Ovary (tissue), 9 donors: Measurements from ENCODE around the gene L1CAM. TPM values are rescaled to one million over a fixed set of nuclear protein-coding genes. Genes with fewer than 3 reads are reported as not detected.

Experiments
- DNase-seq, 5 donors: peaks; one replicate each; pipeline ENCODE4 v3.0.0-alpha.2; 2019 to 2020
- H3K27ac ChIP-seq, 2 donors: fragments of 200-600 bp; one replicate each; pipeline versions ENCODE4 v1.5.1 to v1.8.0; 2019 to 2022
- H3K27me3 ChIP-seq: fragments of 200-600 bp; one replicate; pipeline ENCODE4 v1.8.0; 2022
- H3K36me3 ChIP-seq: fragments of 200-600 bp; sonication (generic); one replicate; pipeline ENCODE4 v1.5.1; 2019
- H3K4me1 ChIP-seq: one replicate; pipeline ENCODE4 v1.8.1; 2013; ENCODE audit warnings: mild to moderate bottlenecking, moderate library complexity; ENCODE audit not compliant: insufficient read depth
- H3K4me3 ChIP-seq: fragments of 200-600 bp; sonication (generic); one replicate; pipeline ENCODE4 v1.5.1; 2017
- H3K9me3 ChIP-seq, 2 donors: fragments of 200-600 bp in 1 of 2; sonication (generic) in 1 of 2; one replicate each; pipeline versions ENCODE4 v1.5.1 to v1.8.1; 2013 to 2019; ENCODE audit warnings: mild to moderate bottlenecking in 1 of 2, moderate library complexity in 1 of 2
- CTCF ChIP-seq, 3 donors: fragments of 450-650 bp in 2 of 3; fragments of 200-600 bp in 1 of 3; IDR thresholded peaks; one replicate each; pipeline versions ENCODE4 v1.5.1 to v1.8.0; 2016 to 2022; ENCODE audit warnings: antibody characterized with exemption in 3 of 3, mild to moderate bottlenecking in 1 of 3
- EP300 ChIP-seq: sonication (generic); formaldehyde crosslinking; IDR thresholded peaks from one replicate; pipeline ENCODE4 v1.6.1; 2017; ENCODE audit warnings: antibody characterized with exemption
- POLR2A ChIP-seq: fragments of 450-650 bp; IDR thresholded peaks from one replicate; pipeline ENCODE4 v1.6.1; 2017; ENCODE audit warnings: antibody characterized with exemption, mild to moderate bottlenecking, moderate library complexity
- WGBS, 3 donors: extraction: QIAGEN DNeasy Blood & Tissue Kit in 1 of 3; methylation state at CpG; one replicate each; pipeline versions ENCODE4 v1.1.5 to v1.1.7; 2013 to 2017; 5-methylcytosine and 5-hydroxymethylcytosine counted together
- intact Hi-C, 4 donors: fragments of 100-400 bp; cut with DNase I; formaldehyde crosslinking; loops; one replicate each; pipeline versions ENCODE4 v1.11.0 to v1.15.1; 2022 to 2023
- polyA plus RNA-seq, 2 donors: library from polyadenylated mRNA; stranded (reverse); fragments of 200-250 nt in 1 of 2; fragments of 350-450 nt in 1 of 2; fragmentation: Illumina TruSeq in 1 of 2; extraction: RNeasy Lipid Tissue Mini Kit (QIAGEN cat#74804) in 1 of 2; gene quantifications; one replicate each; pipeline ENCODE4 v1.2.3, GENCODE V29; 2013 to 2014
- total RNA-seq, 7 donors: library from RNA; depleted of rRNA in 2 of 7; stranded (reverse); fragments of >200 nt in 2 of 7; fragmentation: NEBNext Ultra II Directional in 3 of 7; extraction: Animal tissue kit (Norgen Biotek cat#: 25700) in 3 of 7; gene quantifications; one replicate each; pipeline versions ENCODE4 v1.1.0 to v1.2.4, GENCODE V29; 2016 to 2023
- donor health status: DM: no; HTN: no; CAD: no; lungs with moderate emphysema.
- donor health status: DM: no; HTN: no; CAD: no.
- donor health status: Bipolar disorder and iron deficiency.
- donor health status: DM: yes; HTN: yes; CAD: no.
- donor health status: DM: no; HTN: no; CAD: no.
- donor health status: DM: yes; HTN: yes; CAD: no.

Gene L1CAM
- total and polyA plus RNA-seq, 9 donors, result 0.36 to 3.0 (median 0.99) TPM; not detected in 1

- TF ChIP-seq POLR2A (no peak), CTCF (IDR thresholded peaks at IDR 0.05) (no peak), EP300 (no peak)
These were observed 68.9 kb downstream of the L1CAM start for GRCh38 chrX:153816831-153817690.

GRCh38 chrX:153814591-153815315 lies 71.2 kb downstream of the L1CAM start:
- H3K9me3 ChIP-seq, result no peaks in the 10 kb centered on the region
- intact Hi-C loops, result no loop called here
- no peaks in the 10 kb centered on the region for H3K36me3 ChIP-seq
- no peaks in the 10 kb centered on the region for H3K27me3 ChIP-seq
- TF ChIP-seq POLR2A (no peak), EP300 (no peak), CTCF (IDR thresholded peaks at IDR 0.05) (no peak)
- no peak for DNase-seq
- no peak overlapping the region for H3K4me3 ChIP-seq
- no peak overlapping the region for H3K27ac ChIP-seq
- H3K4me1 ChIP-seq, result no peaks in the 10 kb centered on the region
- WGBS, 3 donors, result 76 to 83% (median 81%) methylated on average over 19 of the region's 19 CpGs

More at GRCh38 chrX:153816831-153817690, 68.9 kb downstream of the L1CAM start:
- WGBS, 3 donors, result 88 to 92% (median 92%) methylated on average over 25 of the region's 25 CpGs
- Histone ChIP-seq H3K4me3 (no peak overlapping the region), H3K36me3 (no peaks in the 10 kb centered on the region), H3K27ac (no peak overlapping the region), H3K4me1 (no peaks in the 10 kb centered on the region), H3K27me3 (no peaks in the 10 kb centered on the region), H3K9me3 (no peaks in the 10 kb centered on the region)
- intact Hi-C loops, result no loop called here
- no peak for DNase-seq

GRCh38 chrX:153813161-153813560 lies 72.8 kb downstream of the L1CAM start:
- no peak overlapping the region for H3K27ac ChIP-seq
- H3K27me3 ChIP-seq, result no peaks in the 10 kb centered on the region
- H3K36me3 ChIP-seq, result no peaks in the 10 kb centered on the region
- no peaks in the 10 kb centered on the region for H3K9me3 ChIP-seq
- H3K4me1 ChIP-seq, result no peaks in the 10 kb centered on the region
- WGBS, 3 donors, result 85 to 89% (median 88%) methylated on average over 5 of the region's 5 CpGs
- H3K4me3 ChIP-seq, result no peak overlapping the region
- DNase-seq, result no peak
- intact Hi-C loops, result no loop called here
- no peak for TF ChIP-seq POLR2A
- no peak for TF ChIP-seq CTCF (IDR thresholded peaks at IDR 0.05)
- no peak for TF ChIP-seq EP300

GRCh38 chrX:153812220-153812619 lies 73.8 kb downstream of the L1CAM start:
- intact Hi-C loops, result no loop called here
- 61 to 77% (median 71%) methylated on average over 14 of the region's 14 CpGs for WGBS, 3 donors

More at GRCh38 chrX:153812220-153812619, 73.8 kb downstream of the L1CAM start:
- H3K4me1 ChIP-seq, result no peaks in the 10 kb centered on the region
- H3K4me3 ChIP-seq, result no peak overlapping the region
- no peaks in the 10 kb centered on the region for H3K36me3 ChIP-seq
- no peak for TF ChIP-seq POLR2A
- no peak for TF ChIP-seq EP300
- TF ChIP-seq CTCF (IDR thresholded peaks at IDR 0.05), result no peak
- DNase-seq, result no peak
- no peaks in the 10 kb centered on the region for H3K9me3 ChIP-seq
- H3K27ac ChIP-seq, result no peak overlapping the region
- H3K27me3 ChIP-seq, result no peaks in the 10 kb centered on the region

Other genes starting within 250 kb of the L1CAM start
- 1 to 10 TPM in 3 of 7 donors, under 1 TPM in 4; 0.12 to 3.7 (median 0.74) TPM for gene DUSP9, start 239.0 kb downstream of the L1CAM start, total RNA-seq
- gene DUSP9, start 239.0 kb downstream of the L1CAM start, polyA plus RNA-seq, result under 1 TPM in 1 of 2 donors, not detected in 1; 0.28 TPM
- 1 to 10 TPM in 4 of 7 donors, under 1 TPM in 2, not detected in 1; 0.51 to 5.9 (median 1.6) TPM for gene PNCK, start 212.4 kb downstream of the L1CAM start, total RNA-seq
- 1 to 10 TPM in 1 of 2 donors, under 1 TPM in 1; 0.87 to 1.1 TPM for gene PNCK, start 212.4 kb downstream of the L1CAM start, polyA plus RNA-seq
- 10 to 100 TPM in 5 of 7 donors, 1 to 10 TPM in 2; 6.3 to 23.5 (median 16.3) TPM for gene SLC6A8, start 198.2 kb downstream of the L1CAM start, total RNA-seq
- gene SLC6A8, start 198.2 kb downstream of the L1CAM start, polyA plus RNA-seq, result 10 to 100 TPM in 1 of 2 donors, 1 to 10 TPM in 1; 7.5 to 10.0 TPM
- gene BCAP31, start 161.8 kb downstream of the L1CAM start, total RNA-seq, result 100 to 1,000 TPM in 5 of 7 donors, 10 to 100 TPM in 2; 53.7 to 146 (median 126) TPM
- 100 to 1,000 TPM; 151 to 195 TPM for gene BCAP31, start 161.8 kb downstream of the L1CAM start, polyA plus RNA-seq
- gene ABCD1, start 161.3 kb downstream of the L1CAM start, total RNA-seq, result 10 to 100 TPM in 1 of 7 donors, 1 to 10 TPM in 6; 6.1 to 11.1 (median 9.1) TPM
- 1 to 10 TPM; 1.4 to 5.1 TPM for gene ABCD1, start 161.3 kb downstream of the L1CAM start, polyA plus RNA-seq
- gene PLXNB3, start 121.9 kb downstream of the L1CAM start, total RNA-seq, result 1 to 10 TPM in 3 of 7 donors, under 1 TPM in 4; 0.46 to 5.0 (median 0.95) TPM
- gene PLXNB3, start 121.9 kb downstream of the L1CAM start, polyA plus RNA-seq, result 1 to 10 TPM in 1 of 2 donors, under 1 TPM in 1; 0.79 to 3.6 TPM
- 1 to 10 TPM; 1.1 to 2.1 (median 1.6) TPM for gene SRPK3, start 105.1 kb downstream of the L1CAM start, total RNA-seq
- gene SRPK3, start 105.1 kb downstream of the L1CAM start, polyA plus RNA-seq, result under 1 TPM; 0.25 to 0.65 TPM
- 10 to 100 TPM; 48.5 to 58.5 (median 54.7) TPM for gene IDH3G, start 91.8 kb downstream of the L1CAM start, total RNA-seq
- gene IDH3G, start 91.8 kb downstream of the L1CAM start, polyA plus RNA-seq, result 10 to 100 TPM; 41.3 to 44.2 TPM
- 100 to 1,000 TPM; 123 to 181 (median 155) TPM for gene SSR4, start 91.5 kb downstream of the L1CAM start, total RNA-seq
- 100 to 1,000 TPM; 120 to 261 TPM for gene SSR4, start 91.5 kb downstream of the L1CAM start, polyA plus RNA-seq
- gene PDZD4, start 55.6 kb downstream of the L1CAM start, total RNA-seq, result 1 to 10 TPM in 4 of 7 donors, under 1 TPM in 3; 0.73 to 8.6 (median 2.7) TPM
- 1 to 10 TPM; 2.0 to 2.2 TPM for gene PDZD4, start 55.6 kb downstream of the L1CAM start, polyA plus RNA-seq
- gene AVPR2, start 18.5 kb upstream of the L1CAM start, total RNA-seq, result 1 to 10 TPM in 1 of 7 donors, under 1 TPM in 4, not detected in 2; 0.34 to 1.5 (median 0.50) TPM
- 1 to 10 TPM in 1 of 2 donors, not detected in 1; 1.3 TPM for gene AVPR2, start 18.5 kb upstream of the L1CAM start, polyA plus RNA-seq
- gene ARHGAP4, start 40.1 kb upstream of the L1CAM start, total RNA-seq, result 10 to 100 TPM in 5 of 7 donors, 1 to 10 TPM in 2; 7.0 to 22.3 (median 11.4) TPM
- 10 to 100 TPM in 1 of 2 donors, 1 to 10 TPM in 1; 1.2 to 14.7 TPM for gene ARHGAP4, start 40.1 kb upstream of the L1CAM start, polyA plus RNA-seq
- 10 to 100 TPM; 36.7 to 95.5 (median 64.2) TPM for gene NAA10, start 48.9 kb upstream of the L1CAM start, total RNA-seq
- 10 to 100 TPM; 64.9 to 87.3 TPM for gene NAA10, start 48.9 kb upstream of the L1CAM start, polyA plus RNA-seq
- 1 to 10 TPM in 6 of 7 donors, under 1 TPM in 1; 0.80 to 4.9 (median 2.5) TPM for gene RENBP, start 58.5 kb upstream of the L1CAM start, total RNA-seq
- 1 to 10 TPM; 1.2 to 2.8 TPM for gene RENBP, start 58.5 kb upstream of the L1CAM start, polyA plus RNA-seq
- gene HCFC1, start 85.6 kb upstream of the L1CAM start, total RNA-seq, result 10 to 100 TPM; 26.3 to 62.5 (median 53.1) TPM
- 10 to 100 TPM; 13.3 to 19.7 TPM for gene HCFC1, start 85.6 kb upstream of the L1CAM start, polyA plus RNA-seq
- gene TMEM187, start 86.6 kb upstream of the L1CAM start, total RNA-seq, result 10 to 100 TPM in 3 of 7 donors, 1 to 10 TPM in 4; 4.4 to 11.6 (median 9.4) TPM
- 1 to 10 TPM; 2.6 to 9.8 TPM for gene TMEM187, start 86.6 kb upstream of the L1CAM start, polyA plus RNA-seq
- 10 to 100 TPM; 17.0 to 97.4 (median 52.6) TPM for gene IRAK1, start 133.7 kb upstream of the L1CAM start, total RNA-seq
- gene IRAK1, start 133.7 kb upstream of the L1CAM start, polyA plus RNA-seq, result 10 to 100 TPM; 10.5 to 25.8 TPM
- 10 to 100 TPM; 46.4 to 91.2 (median 62.4) TPM for gene MECP2, start 211.5 kb upstream of the L1CAM start, total RNA-seq
- gene MECP2, start 211.5 kb upstream of the L1CAM start, polyA plus RNA-seq, result 10 to 100 TPM; 26.8 to 29.6 TPM